H9 (cell line): ENCODE results near the gene TFEB. TPM values are rescaled to one million over a fixed set of nuclear protein-coding genes. Genes with fewer than 3 reads are reported as not detected.
A peak's percentile ranks its signal among the peaks of the same experiment; 100 is the strongest.

Source experiments
- DNase-seq: peaks from one replicate; pipeline ENCODE4 v3.0.0-alpha.2; 2017
- H2AFZ ChIP-seq: one replicate; pipeline ENCODE4 v1.6.1; 2013; ENCODE audit warnings: mild to moderate bottlenecking, low read length, control low read depth, moderate library complexity
- H2AK5ac ChIP-seq: 2 replicates; pipeline ENCODE4 v1.6.1; 2013; ENCODE audit warnings: low read length, control low read depth, mixed read lengths; ENCODE audit not compliant: insufficient read length
- H2BK120ac ChIP-seq: one replicate; pipeline ENCODE4 v1.6.1; 2013; ENCODE audit warnings: low read depth, mild to moderate bottlenecking, low read length, control low read depth, inconsistent platforms; ENCODE audit not compliant: poor library complexity, severe bottlenecking
- H2BK12ac ChIP-seq: 2 replicates; pipeline ENCODE4 v1.6.1; 2013; ENCODE audit warnings: low read length, control low read depth, mixed read lengths, low read depth; ENCODE audit not compliant: insufficient read length
- H2BK15ac ChIP-seq: 2 replicates; pipeline ENCODE4 v1.6.1; 2013; ENCODE audit warnings: low read depth, low read length, control low read depth
- H2BK20ac ChIP-seq: one replicate; pipeline ENCODE4 v1.6.1; 2013; ENCODE audit warnings: low read depth, mild to moderate bottlenecking, low read length, control low read depth, inconsistent platforms; ENCODE audit not compliant: poor library complexity, severe bottlenecking
- H2BK5ac ChIP-seq: 2 replicates; pipeline ENCODE4 v1.6.1; 2013; ENCODE audit warnings: low read length, control low read depth, mixed read lengths; ENCODE audit not compliant: insufficient read length
- H3K14ac ChIP-seq: 2 replicates; pipeline ENCODE4 v1.6.1; 2013; ENCODE audit warnings: low read length, control low read depth; ENCODE audit not compliant: insufficient read depth
- H3K18ac ChIP-seq: 2 replicates; pipeline ENCODE4 v1.6.1; 2013; ENCODE audit warnings: low read depth, mild to moderate bottlenecking, mixed read lengths, low read length, control low read depth; ENCODE audit not compliant: insufficient read length
- H3K23ac ChIP-seq: 2 replicates; pipeline ENCODE4 v1.6.1; 2013; ENCODE audit warnings: low read length, control low read depth, mixed read lengths, low read depth; ENCODE audit not compliant: insufficient read length
- H3K23me2 ChIP-seq: 2 replicates; pipeline ENCODE4 v1.6.1; 2013; ENCODE audit warnings: low read depth, mild to moderate bottlenecking, mixed read lengths, low read length, control low read depth; ENCODE audit not compliant: insufficient read length, poor library complexity, severe bottlenecking
- H3K27ac ChIP-seq: 2 replicates; pipeline ENCODE4 v1.5.1; 2013; ENCODE audit warnings: low read length, control low read depth, mixed read lengths, low read depth; ENCODE audit not compliant: insufficient read length
- H3K27me3 ChIP-seq: 2 replicates; pipeline ENCODE4 v1.6.1; 2013; ENCODE audit warnings: low read length, control low read depth, inconsistent platforms; ENCODE audit not compliant: insufficient read depth
- H3K4ac ChIP-seq: 2 replicates; pipeline ENCODE4 v1.6.1; 2013; ENCODE audit warnings: low read depth, mild to moderate bottlenecking, control low read depth, inconsistent platforms, low read length, moderate library complexity
- H3K4me1 ChIP-seq: 2 replicates; pipeline ENCODE4 v1.6.1; 2013; ENCODE audit warnings: low read length, control low read depth, inconsistent platforms; ENCODE audit not compliant: insufficient read depth
- H3K4me2 ChIP-seq: 2 replicates; pipeline ENCODE4 v1.6.1; 2013; ENCODE audit warnings: low read length, control low read depth, mixed read lengths; ENCODE audit not compliant: insufficient read length, insufficient read depth
- H3K56ac ChIP-seq: 2 replicates; pipeline ENCODE4 v1.6.1; 2013; ENCODE audit warnings: low read depth, mild to moderate bottlenecking, mixed read lengths, low read length, control low read depth; ENCODE audit not compliant: insufficient read length
- H3K79me1 ChIP-seq: 2 replicates; pipeline ENCODE4 v1.6.1; 2013; ENCODE audit warnings: low read depth, mild to moderate bottlenecking, moderate library complexity, low read length, control low read depth, inconsistent platforms; ENCODE audit not compliant: insufficient read depth, poor library complexity, severe bottlenecking
- H3K79me2 ChIP-seq: 2 replicates; pipeline ENCODE4 v1.6.1; 2013; ENCODE audit warnings: low read length, control low read depth, inconsistent platforms; ENCODE audit not compliant: insufficient read depth
- H3K9ac ChIP-seq: 2 replicates; pipeline ENCODE4 v1.6.1; 2013; ENCODE audit warnings: low read length, control low read depth, mixed read lengths; ENCODE audit not compliant: insufficient read length; ENCODE audit errors: extremely low read depth
- H3K9me3 ChIP-seq: one replicate; pipeline ENCODE4 v1.6.1; 2013; ENCODE audit warnings: low read depth, low read length, inconsistent platforms; ENCODE audit not compliant: control insufficient read depth
- H3T11ph ChIP-seq: one replicate; pipeline ENCODE4 v1.6.1; 2013; ENCODE audit warnings: mild to moderate bottlenecking, low read length, control low read depth, inconsistent platforms
- H4K20me1 ChIP-seq: one replicate; pipeline ENCODE4 v1.6.1; 2013; ENCODE audit not compliant: control insufficient read depth, insufficient read length, insufficient read depth
- H4K5ac ChIP-seq: 2 replicates; pipeline ENCODE4 v1.6.1; 2013; ENCODE audit warnings: low read depth, mild to moderate bottlenecking, mixed read lengths, low read length, control low read depth; ENCODE audit not compliant: insufficient read length
- H4K8ac ChIP-seq: replicated peaks from 2 replicates; pipeline ENCODE4 v1.6.1; 2013; ENCODE audit warnings: low read length, control low read depth, mixed read lengths, low read depth; ENCODE audit not compliant: insufficient read length
- H4K91ac ChIP-seq: 2 replicates; pipeline ENCODE4 v1.6.1; 2013; ENCODE audit warnings: low read depth, mild to moderate bottlenecking, moderate library complexity, mixed read lengths, low read length, control low read depth; ENCODE audit not compliant: insufficient read length
- H3K27ac Mint-ChIP-seq, 3 experiments: 2 replicates in 2 of 3; 3 replicates in 1 of 3; pipeline ENCODE4 v1.8.0; 2020 to 2021; ENCODE audit warnings: mixed read lengths in 3 of 3, mild to moderate bottlenecking in 1 of 3, moderate library complexity in 1 of 3
- H3K27me3 Mint-ChIP-seq: 2 replicates; pipeline ENCODE4 v1.8.0; 2021; ENCODE audit warnings: low read depth, mild to moderate bottlenecking, moderate library complexity, mixed read lengths
- H3K36me3 Mint-ChIP-seq, 3 experiments: 2 replicates in 2 of 3; 3 replicates in 1 of 3; pipeline ENCODE4 v1.8.0; 2020 to 2021; ENCODE audit warnings: low read depth in 3 of 3, mixed read lengths in 3 of 3; ENCODE audit not compliant: insufficient read depth in 1 of 3
- H3K4me1 Mint-ChIP-seq, 2 experiments: 2 replicates each; pipeline ENCODE4 v1.8.0; 2020; ENCODE audit warnings: mixed read lengths in 2 of 2
- H3K4me3 Mint-ChIP-seq, 2 experiments: 2 replicates in 1 of 2; 3 replicates in 1 of 2; pipeline ENCODE4 v1.8.0; 2020 to 2021; ENCODE audit warnings: mild to moderate bottlenecking in 2 of 2, mixed read lengths in 2 of 2, moderate library complexity in 1 of 2
- H3K9me3 Mint-ChIP-seq, 2 experiments: 2 replicates in 1 of 2; 3 replicates in 1 of 2; pipeline ENCODE4 v1.8.0; 2020; ENCODE audit warnings: mild to moderate bottlenecking in 2 of 2, mixed read lengths in 2 of 2, moderate library complexity in 1 of 2
- WGBS: extraction: QIAGEN DNeasy Blood & Tissue Kit; methylation state at CpG from one replicate; pipeline ENCODE4 v1.1.7; 2013; ENCODE audit warnings: missing lambda C conversion rate, low lambda C conversion rate, mixed read lengths; ENCODE audit not compliant: insufficient read length; ENCODE audit errors: extremely low coverage; 5-methylcytosine and 5-hydroxymethylcytosine counted together
- total RNA-seq: library from RNA; stranded (reverse); gene quantifications from 2 replicates; pipeline ENCODE4 v1.2.1, GENCODE V29; 2021
- TF ChIP-seq, protein P1 (sequence below): fragments of 200-600 bp; sonication (generic); conservative IDR thresholded peaks from 3 replicates; pipeline ENCODE4 v1.8.0; 2021; ENCODE audit warnings: antibody characterized with exemption, mild to moderate bottlenecking

Gene TFEB
- total RNA-seq, 1 experiment from 2014 or later, result 1.2 TPM

DNA sequence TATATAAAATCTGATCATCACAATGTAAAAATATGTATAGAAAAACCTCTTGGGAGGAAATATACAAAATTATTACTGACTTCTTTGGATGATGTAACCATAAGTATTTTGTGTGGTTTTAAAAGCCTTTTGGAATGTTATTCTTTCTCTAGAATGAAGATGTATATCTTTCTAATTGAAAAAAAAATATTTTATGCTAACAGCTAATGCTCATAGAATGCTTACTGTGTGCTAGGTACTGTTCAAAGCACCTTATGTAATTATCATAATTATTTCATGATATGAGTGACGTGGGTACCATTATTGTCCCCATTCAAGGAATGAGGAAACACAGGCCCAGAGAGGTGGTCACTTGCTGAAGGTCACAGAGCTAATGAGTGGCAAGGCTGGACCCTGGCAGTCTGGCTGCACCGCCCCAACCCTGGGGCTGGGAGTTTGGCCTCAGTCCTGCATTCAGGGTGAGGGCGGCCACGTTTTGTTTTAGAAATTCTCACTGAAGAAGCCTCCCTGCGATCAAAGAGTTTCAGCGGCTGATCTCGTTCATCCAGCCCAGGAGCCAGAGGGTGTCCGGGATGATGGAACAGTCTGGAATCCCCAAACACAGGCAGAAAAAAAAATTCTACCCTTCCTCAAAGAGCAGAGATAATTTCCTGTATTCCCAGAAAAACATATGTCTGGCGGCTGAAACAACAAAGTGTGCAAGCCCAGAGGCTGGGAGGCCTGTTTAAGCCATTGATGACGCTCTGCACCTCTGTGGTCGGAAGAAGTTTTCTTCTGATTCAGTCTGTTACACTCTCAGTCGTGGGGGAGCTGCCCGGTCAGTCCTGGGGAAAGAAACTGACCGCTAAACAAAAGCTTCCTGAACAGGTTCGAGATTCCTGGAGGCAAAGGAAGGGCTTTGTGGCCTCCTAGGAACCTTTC lies 37.3 kb downstream of the TFEB start:
- H2BK120ac ChIP-seq, result no peak overlapping the region
- H3K23ac ChIP-seq, result no peak overlapping the region
- H3K27me3 ChIP-seq, result no peaks in the 10 kb centered on the region
- TF ChIP-seq, protein P1, sequence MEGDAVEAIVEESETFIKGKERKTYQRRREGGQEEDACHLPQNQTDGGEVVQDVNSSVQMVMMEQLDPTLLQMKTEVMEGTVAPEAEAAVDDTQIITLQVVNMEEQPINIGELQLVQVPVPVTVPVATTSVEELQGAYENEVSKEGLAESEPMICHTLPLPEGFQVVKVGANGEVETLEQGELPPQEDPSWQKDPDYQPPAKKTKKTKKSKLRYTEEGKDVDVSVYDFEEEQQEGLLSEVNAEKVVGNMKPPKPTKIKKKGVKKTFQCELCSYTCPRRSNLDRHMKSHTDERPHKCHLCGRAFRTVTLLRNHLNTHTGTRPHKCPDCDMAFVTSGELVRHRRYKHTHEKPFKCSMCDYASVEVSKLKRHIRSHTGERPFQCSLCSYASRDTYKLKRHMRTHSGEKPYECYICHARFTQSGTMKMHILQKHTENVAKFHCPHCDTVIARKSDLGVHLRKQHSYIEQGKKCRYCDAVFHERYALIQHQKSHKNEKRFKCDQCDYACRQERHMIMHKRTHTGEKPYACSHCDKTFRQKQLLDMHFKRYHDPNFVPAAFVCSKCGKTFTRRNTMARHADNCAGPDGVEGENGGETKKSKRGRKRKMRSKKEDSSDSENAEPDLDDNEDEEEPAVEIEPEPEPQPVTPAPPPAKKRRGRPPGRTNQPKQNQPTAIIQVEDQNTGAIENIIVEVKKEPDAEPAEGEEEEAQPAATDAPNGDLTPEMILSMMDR, result no peak
- Mint-ChIP-seq H3K4me3 (no peak overlapping the region), H3K27ac (peak overlapping the region in 2 of 3 experiments; percentile 42 to 92; a peak in 3 of 7 replicates), H3K4me1 (peaks cover 20 to 22% of the 10 kb centered on the region in 2 experiments), H3K9me3 (no peaks in the 10 kb centered on the region), H3K27me3 (peaks cover 3% of the 10 kb centered on the region), H3K36me3 (no peaks in the 10 kb centered on the region; a peak in 1 of 7 replicates)
- no peak for DNase-seq
- no peak overlapping the region for H2BK12ac ChIP-seq
- no peaks in the 10 kb centered on the region for H3K4me1 ChIP-seq
- H3K9me3 ChIP-seq, result no peaks in the 10 kb centered on the region
- H4K5ac ChIP-seq, result no peak overlapping the region
- no peaks in the 10 kb centered on the region for H3K79me2 ChIP-seq
- H4K8ac ChIP-seq, result no peak overlapping the region
- WGBS, result no CpG with 5 or more reads among the region's 15 CpGs
- no peak overlapping the region for H3T11ph ChIP-seq
- no peak overlapping the region for H3K18ac ChIP-seq
- H3K79me1 ChIP-seq, result no peaks in the 10 kb centered on the region
- no peak overlapping the region for H2BK15ac ChIP-seq
- no peak overlapping the region for H2BK5ac ChIP-seq
- H4K20me1 ChIP-seq, result peaks cover 4% of the 10 kb centered on the region
- H4K91ac ChIP-seq, result no peak overlapping the region
- H3K27ac ChIP-seq, result no peak overlapping the region
- H3K4ac ChIP-seq, result no peak overlapping the region
- no peak overlapping the region for H3K9ac ChIP-seq
- H3K4me2 ChIP-seq, result no peak overlapping the region
- H3K56ac ChIP-seq, result no peak overlapping the region
- H2AK5ac ChIP-seq, result no peak overlapping the region
- H3K23me2 ChIP-seq, result no peaks in the 10 kb centered on the region
- no peak overlapping the region for H2AFZ ChIP-seq
- no peak overlapping the region for H2BK20ac ChIP-seq
- H3K14ac ChIP-seq, result no peak overlapping the region
